Smooth muscle cell (in vitro differentiated cells): ENCODE data around the gene LACTBL1. TPM values are rescaled to one million over a fixed set of nuclear protein-coding genes. Genes with fewer than 3 reads are reported as not detected.

Source experiments
- DNase-seq: peaks from one replicate; lab custom pipeline; 2025; ENCODE audit not compliant: unreplicated experiment; lab: John Stamatoyannopoulos, UW
- H2AFZ ChIP-seq: fragments of 200-600 bp; sonication (generic); 2 replicates; pipeline ENCODE4 v1.6.0; 2016; ENCODE audit warnings: antibody characterized with exemption, low read depth, mild to moderate bottlenecking
- H3F3A ChIP-seq: fragments of 200-600 bp; sonication (generic); 2 replicates; pipeline ENCODE4 v1.6.0; 2017; ENCODE audit warnings: antibody characterized with exemption, low read depth
- H3K27ac ChIP-seq: fragments of 200-600 bp; sonication (generic); 2 replicates; pipeline ENCODE4 v1.5.1; 2016; ENCODE audit warnings: low read depth, mild to moderate bottlenecking
- H3K27me3 ChIP-seq: fragments of 200-600 bp; sonication (generic); 2 replicates; pipeline ENCODE4 v1.6.1; 2016; ENCODE audit warnings: low read depth, mild to moderate bottlenecking
- H3K36me3 ChIP-seq: fragments of 200-600 bp; sonication (generic); 2 replicates; pipeline ENCODE4 v1.5.1; 2016; ENCODE audit warnings: low read depth
- H3K4me1 ChIP-seq: fragments of 200-600 bp; sonication (generic); 2 replicates; pipeline ENCODE4 v1.5.1; 2016; ENCODE audit warnings: low read depth
- H3K4me2 ChIP-seq: fragments of 200-600 bp; sonication (generic); 2 replicates; pipeline ENCODE4 v1.6.0; 2016; ENCODE audit warnings: mild to moderate bottlenecking
- H3K4me3 ChIP-seq: fragments of 200-600 bp; sonication (generic); 2 replicates; pipeline ENCODE4 v1.5.1; 2016; ENCODE audit warnings: mild to moderate bottlenecking
- H3K79me2 ChIP-seq: fragments of 200-600 bp; sonication (generic); 2 replicates; pipeline ENCODE4 v1.6.0; 2016; ENCODE audit warnings: low read depth, mild to moderate bottlenecking
- H3K9ac ChIP-seq: fragments of 200-600 bp; sonication (generic); 2 replicates; pipeline ENCODE4 v1.6.0; 2016; ENCODE audit warnings: low read depth
- H3K9me3 ChIP-seq: fragments of 200-600 bp; sonication (generic); replicated peaks from 2 replicates; pipeline ENCODE4 v1.5.1; 2016; ENCODE audit warnings: low read depth
- H4K20me1 ChIP-seq: fragments of 200-600 bp; sonication (generic); 2 replicates; pipeline ENCODE4 v1.6.0; 2016; ENCODE audit warnings: low read depth
- WGBS: methylation state at CpG from one replicate; pipeline ENCODE4 v1.1.7; 2016; ENCODE audit warnings: low lambda C conversion rate; 5-methylcytosine and 5-hydroxymethylcytosine counted together
- polyA plus RNA-seq: library from polyadenylated mRNA; unstranded; fragments of >200 nt; fragmentation: Nextera tagmentation; extraction: Ambion mirVana; gene quantifications from 2 replicates; pipeline ENCODE4 v1.2.1, GENCODE V29; 2016
- total RNA-seq: library from RNA; depleted of rRNA; stranded (reverse); fragments of >200 nt; gene quantifications from 2 replicates; pipeline ENCODE4 v1.2.3, GENCODE V29; 2014
- TF ChIP-seq, protein P1 (sequence below): fragments of 200-600 bp; sonication (generic); IDR thresholded peaks from 2 replicates; pipeline ENCODE4 v1.5.1; 2017; ENCODE audit warnings: borderline replicate concordance, mild to moderate bottlenecking, antibody characterized with exemption; ENCODE audit not compliant: insufficient read depth, poor library complexity, severe bottlenecking

LACTBL1 gene
- total and polyA plus RNA-seq, 2 experiments from 2014 or later: not detected

DNA sequence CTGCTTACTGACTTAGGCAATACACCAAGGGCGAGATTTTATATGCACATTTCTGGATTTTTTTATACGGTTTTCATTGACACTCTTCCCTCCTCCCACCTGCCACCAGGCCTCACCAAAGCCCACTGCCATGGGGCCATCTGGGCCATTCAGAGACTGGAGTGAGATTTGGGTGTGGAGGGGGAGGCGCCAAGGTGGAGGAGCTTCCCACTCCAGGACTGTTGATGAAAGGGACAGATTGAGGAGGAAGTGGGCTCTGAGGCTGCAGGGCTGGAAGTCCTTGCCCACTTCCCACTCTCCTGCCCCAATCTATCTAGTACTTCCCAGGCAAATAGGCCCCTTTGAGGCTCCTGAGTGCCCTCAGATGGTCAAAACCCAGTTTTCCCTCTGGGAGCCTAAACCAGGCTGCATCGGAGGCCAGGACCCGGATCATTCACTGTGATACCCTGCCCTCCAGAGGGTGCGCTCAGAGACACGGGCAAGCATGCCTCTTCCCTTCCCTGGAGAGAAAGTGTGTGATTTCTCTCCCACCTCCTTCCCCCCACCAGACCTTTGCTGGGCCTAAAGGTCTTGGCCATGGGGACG lies 57.9 kb downstream of the LACTBL1 start:
- no peak overlapping the region for H2AFZ ChIP-seq
- no peak overlapping the region for H3K4me2 ChIP-seq
- no peak overlapping the region for H3K4me3 ChIP-seq
- no peaks in the 10 kb centered on the region for H3K36me3 ChIP-seq
- WGBS: 85% methylated on average over 8 of the region's 8 CpGs
- H3K4me1 ChIP-seq: no peaks in the 10 kb centered on the region
- no peak overlapping the region for H3K27ac ChIP-seq
- no peaks in the 10 kb centered on the region for H4K20me1 ChIP-seq
- no peak for DNase-seq
- TF ChIP-seq, protein P1, sequence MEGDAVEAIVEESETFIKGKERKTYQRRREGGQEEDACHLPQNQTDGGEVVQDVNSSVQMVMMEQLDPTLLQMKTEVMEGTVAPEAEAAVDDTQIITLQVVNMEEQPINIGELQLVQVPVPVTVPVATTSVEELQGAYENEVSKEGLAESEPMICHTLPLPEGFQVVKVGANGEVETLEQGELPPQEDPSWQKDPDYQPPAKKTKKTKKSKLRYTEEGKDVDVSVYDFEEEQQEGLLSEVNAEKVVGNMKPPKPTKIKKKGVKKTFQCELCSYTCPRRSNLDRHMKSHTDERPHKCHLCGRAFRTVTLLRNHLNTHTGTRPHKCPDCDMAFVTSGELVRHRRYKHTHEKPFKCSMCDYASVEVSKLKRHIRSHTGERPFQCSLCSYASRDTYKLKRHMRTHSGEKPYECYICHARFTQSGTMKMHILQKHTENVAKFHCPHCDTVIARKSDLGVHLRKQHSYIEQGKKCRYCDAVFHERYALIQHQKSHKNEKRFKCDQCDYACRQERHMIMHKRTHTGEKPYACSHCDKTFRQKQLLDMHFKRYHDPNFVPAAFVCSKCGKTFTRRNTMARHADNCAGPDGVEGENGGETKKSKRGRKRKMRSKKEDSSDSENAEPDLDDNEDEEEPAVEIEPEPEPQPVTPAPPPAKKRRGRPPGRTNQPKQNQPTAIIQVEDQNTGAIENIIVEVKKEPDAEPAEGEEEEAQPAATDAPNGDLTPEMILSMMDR: no peak
- no peak overlapping the region for H3K9ac ChIP-seq
- H3K9me3 ChIP-seq: no peaks in the 10 kb centered on the region
- no peaks in the 10 kb centered on the region for H3F3A ChIP-seq
- H3K27me3 ChIP-seq: peaks cover 6% of the 10 kb centered on the region
- no peaks in the 10 kb centered on the region for H3K79me2 ChIP-seq

DNA sequence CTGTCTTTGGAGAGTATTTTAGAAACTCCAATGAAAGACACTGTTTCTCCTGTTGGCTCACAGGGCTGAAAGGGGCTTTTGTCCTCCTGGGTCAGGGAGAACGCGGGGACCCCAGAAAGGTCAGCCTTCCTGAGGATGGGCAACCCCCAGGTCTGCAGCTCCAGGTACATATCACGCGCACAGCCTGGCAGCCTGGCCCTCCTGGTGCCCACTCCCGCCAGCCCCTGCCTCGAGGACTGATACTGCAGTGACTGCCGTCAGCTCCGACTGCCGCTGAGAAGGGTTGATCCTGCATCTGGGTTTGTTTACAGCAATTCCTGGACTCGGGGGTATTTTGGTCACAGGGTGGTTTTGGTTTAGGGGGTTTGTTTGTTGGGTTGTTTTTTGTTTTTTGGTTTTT lies 58.5 kb downstream of the LACTBL1 start:
- Histone ChIP-seq H3K9me3 (no peaks in the 10 kb centered on the region), H3K4me3 (no peak overlapping the region), H3K36me3 (no peaks in the 10 kb centered on the region), H3K27me3 (peaks cover 6% of the 10 kb centered on the region), H3K27ac (no peak overlapping the region), H3F3A (no peaks in the 10 kb centered on the region), H3K4me1 (no peaks in the 10 kb centered on the region), H3K9ac (no peak overlapping the region), H2AFZ (no peak overlapping the region), H3K4me2 (no peak overlapping the region), H4K20me1 (no peaks in the 10 kb centered on the region), H3K79me2 (no peaks in the 10 kb centered on the region)
- 86% methylated on average over 10 of the region's 10 CpGs for WGBS
- DNase-seq: no peak
- TF ChIP-seq, protein P1: no peak

DNA sequence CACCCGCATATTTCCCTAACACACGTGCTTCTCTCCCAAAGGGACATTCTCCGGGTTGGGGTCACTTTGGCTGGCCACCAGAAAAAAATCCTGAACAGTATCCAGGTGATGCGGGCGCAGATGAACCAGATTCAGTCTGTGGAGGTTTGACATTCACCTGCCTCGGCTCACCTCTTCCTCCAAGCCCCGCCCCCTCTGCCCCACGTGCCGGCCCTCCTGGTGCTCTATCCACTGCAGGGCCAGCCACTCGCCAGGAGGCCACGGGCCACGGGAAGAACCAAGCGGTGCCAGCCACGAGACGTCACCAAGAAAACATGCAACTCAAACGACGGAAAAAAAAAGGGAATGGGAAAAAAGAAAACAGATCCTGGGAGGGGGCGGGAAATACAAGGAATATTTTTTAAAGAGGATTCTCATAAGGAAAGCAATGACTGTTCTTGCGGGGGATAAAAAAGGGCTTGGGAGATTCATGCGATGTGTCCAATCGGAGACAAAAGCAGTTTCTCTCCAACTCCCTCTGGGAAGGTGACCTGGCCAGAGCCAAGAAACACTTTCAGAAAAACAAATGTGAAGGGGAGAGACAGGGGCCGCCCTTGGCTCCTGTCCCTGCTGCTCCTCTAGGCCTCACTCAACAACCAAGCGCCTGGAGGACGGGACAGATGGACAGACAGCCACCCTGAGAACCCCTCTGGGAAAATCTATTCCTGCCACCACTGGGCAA lies 59.1 kb downstream of the LACTBL1 start:
- Histone ChIP-seq H3K9me3 (no peaks in the 10 kb centered on the region), H3K4me3 (no peak overlapping the region), H3K79me2 (no peaks in the 10 kb centered on the region), H3K36me3 (no peaks in the 10 kb centered on the region), H3K4me2 (no peak overlapping the region), H4K20me1 (no peaks in the 10 kb centered on the region), H3K27me3 (peaks cover 6% of the 10 kb centered on the region), H3F3A (no peaks in the 10 kb centered on the region), H2AFZ (no peak overlapping the region), H3K27ac (no peak overlapping the region), H3K9ac (no peak overlapping the region), H3K4me1 (no peaks in the 10 kb centered on the region)
- DNase-seq: no peak
- WGBS: 91% methylated on average over 22 of the region's 24 CpGs
- TF ChIP-seq, protein P1: no peak
